Measurements from ENCODE around the gene SHB.

Gene SHB

GRCh38 chr9:37988602-37989001 lies 80.4 kb downstream of the SHB start:
- no peak for DNase-seq (ENCODE audit: low spot score)

- DNase-seq (ENCODE audit: low spot score) = no peak
Measured at GRCh38 chr9:37988041-37988440, 81.0 kb downstream of the SHB start.

- DNase-seq (ENCODE audit: low spot score) = no peak
Measured at GRCh38 chr9:37987467-37987981, 81.5 kb downstream of the SHB start.

- peak; percentile 64 for DNase-seq (ENCODE audit: low spot score)
Measured at GRCh38 chr9:37986771-37987258, 82.2 kb downstream of the SHB start.

GRCh38 chr9:37986001-37986400 lies 83.0 kb downstream of the SHB start:
- DNase-seq (ENCODE audit: low spot score) = no peak

GRCh38 chr9:37984672-37985611 lies 84.1 kb downstream of the SHB start:
- no peak for DNase-seq (ENCODE audit: low spot score)

GRCh38 chr9:37984278-37984671 lies 84.8 kb downstream of the SHB start:
- DNase-seq (ENCODE audit: low spot score) = no peak

GRCh38 chr9:37983381-37984067 lies 85.5 kb downstream of the SHB start:
- no peak for DNase-seq (ENCODE audit: low spot score)

- DNase-seq (ENCODE audit: low spot score) = no peak
Measured at GRCh38 chr9:37979844-37980243, 89.2 kb downstream of the SHB start.

GRCh38 chr9:37978983-37979382 lies 90.0 kb downstream of the SHB start:
- DNase-seq (ENCODE audit: low spot score) = no peak

GRCh38 chr9:37978481-37978864 lies 90.6 kb downstream of the SHB start:
- DNase-seq (ENCODE audit: low spot score) = no peak

- DNase-seq (ENCODE audit: low spot score) = no peak
Measured at GRCh38 chr9:37977851-37978480, 91.1 kb downstream of the SHB start.

GRCh38 chr9:37976714-37977477 lies 92.1 kb downstream of the SHB start:
- no peak for DNase-seq (ENCODE audit: low spot score)

GRCh38 chr9:37975639-37976038 lies 93.4 kb downstream of the SHB start:
- no peak for DNase-seq (ENCODE audit: low spot score)

- DNase-seq (ENCODE audit: low spot score) = no peak
Measured at GRCh38 chr9:37974506-37975173, 94.4 kb downstream of the SHB start.

GRCh38 chr9:37972351-37972848 lies 96.6 kb downstream of the SHB start:
- no peak for DNase-seq (ENCODE audit: low spot score)

- DNase-seq (ENCODE audit: low spot score) = no peak
Measured at GRCh38 chr9:37971691-37972090, 97.3 kb downstream of the SHB start.

GRCh38 chr9:37971108-37971459 lies 97.9 kb downstream of the SHB start:
- DNase-seq (ENCODE audit: low spot score) = no peak

GRCh38 chr9:37970301-37971107 lies 98.5 kb downstream of the SHB start:
- DNase-seq (ENCODE audit: low spot score) = no peak
